Liver (tissue), 9 donors: ENCODE measurements around the gene SEMA4D. TPM values are rescaled to one million over a fixed set of nuclear protein-coding genes. Genes with fewer than 3 reads are reported as not detected.
"Not testable (repeated sequence)": the region's sequence is repeated elsewhere in the genome, so short reads cannot be mapped to it uniquely, and the experiment has no call there.

Source experiments
- DNase-seq: peaks from one replicate; pipeline ENCODE4 v3.0.0-alpha.2; 2017; ENCODE audit warnings: low spot score
- H3K27ac ChIP-seq, 2 donors: one replicate each; pipeline ENCODE4 v1.7.0; 2013; ENCODE audit warnings: inconsistent platforms in 2 of 2, low read length in 2 of 2, control low read depth in 1 of 2, low read depth in 1 of 2, mild to moderate bottlenecking in 1 of 2
- H3K27me3 ChIP-seq, 4 donors: one replicate each; pipeline versions ENCODE4 v1.6.1 to v1.7.0; 2013; ENCODE audit warnings: low read length in 3 of 4, inconsistent platforms in 1 of 4, mild to moderate bottlenecking in 1 of 4, moderate library complexity in 1 of 4; ENCODE audit not compliant: control insufficient read depth in 4 of 4, insufficient read depth in 4 of 4
- H3K36me3 ChIP-seq, 4 donors: one replicate each; pipeline versions ENCODE4 v1.6.1 to v1.7.0; 2013; ENCODE audit warnings: low read length in 3 of 4, mild to moderate bottlenecking in 3 of 4, low read depth in 1 of 4, moderate library complexity in 1 of 4; ENCODE audit not compliant: control insufficient read depth in 4 of 4, insufficient read depth in 3 of 4
- H3K4me1 ChIP-seq, 4 donors: one replicate each; pipeline versions ENCODE4 v1.6.1 to v1.7.0; 2013; ENCODE audit warnings: low read length in 3 of 4, mild to moderate bottlenecking in 3 of 4, moderate library complexity in 1 of 4; ENCODE audit not compliant: control insufficient read depth in 4 of 4, insufficient read depth in 4 of 4
- H3K4me3 ChIP-seq, 3 donors: one replicate each; pipeline versions ENCODE4 v1.6.1 to v1.7.0; 2013; ENCODE audit warnings: low read length in 3 of 3, control low read depth in 1 of 3, low read depth in 1 of 3, mild to moderate bottlenecking in 1 of 3
- H3K9ac ChIP-seq, 2 donors: one replicate each; pipeline ENCODE4 v1.7.0; 2013; ENCODE audit warnings: low read length in 2 of 2, mild to moderate bottlenecking in 2 of 2, moderate library complexity in 2 of 2, control low read depth in 1 of 2, low read depth in 1 of 2
- H3K9me3 ChIP-seq, 4 donors: one replicate each; pipeline versions ENCODE4 v1.6.1 to v1.7.0; 2013; ENCODE audit warnings: low read length in 3 of 4; ENCODE audit not compliant: control insufficient read depth in 4 of 4
- ATF3 ChIP-seq: IDR thresholded peaks from 2 replicates; pipeline ENCODE4 v1.6.1; 2016; ENCODE audit warnings: antibody characterized with exemption
- FOXA1 ChIP-seq: IDR thresholded peaks from 2 replicates; pipeline ENCODE4 v1.6.1; 2016; ENCODE audit warnings: antibody characterized with exemption
- HNF4A ChIP-seq, 2 donors: conservative IDR thresholded peaks; 2 replicates each; pipeline ENCODE4 v1.6.1; 2016; ENCODE audit warnings: antibody characterized with exemption in 2 of 2, mild to moderate bottlenecking in 2 of 2
- RAD21 ChIP-seq, 2 donors: IDR thresholded peaks; 2 replicates each; pipeline ENCODE4 v1.6.1; 2016; ENCODE audit warnings: antibody characterized with exemption in 2 of 2, mild to moderate bottlenecking in 2 of 2
- RXRA ChIP-seq, 2 donors: IDR thresholded peaks; 2 replicates each; pipeline ENCODE4 v1.6.1; 2017 to 2018; ENCODE audit warnings: antibody characterized with exemption in 2 of 2, mild to moderate bottlenecking in 1 of 2
- SP1 ChIP-seq: IDR thresholded peaks from 2 replicates; pipeline ENCODE4 v1.6.1; 2018; ENCODE audit warnings: antibody characterized with exemption, mild to moderate bottlenecking
- TAF1 ChIP-seq: conservative IDR thresholded peaks from 2 replicates; pipeline ENCODE4 v1.6.1; 2016; ENCODE audit warnings: antibody characterized with exemption, mild to moderate bottlenecking
- YY1 ChIP-seq: IDR thresholded peaks from 2 replicates; pipeline ENCODE4 v1.6.1; 2016; ENCODE audit warnings: antibody characterized with exemption, mild to moderate bottlenecking
- ZBTB33 ChIP-seq: IDR thresholded peaks from 2 replicates; pipeline ENCODE4 v1.6.1; 2016; ENCODE audit warnings: antibody characterized with exemption
- WGBS: extraction: QIAGEN DNeasy Blood & Tissue Kit; methylation state at CpG from one replicate; pipeline ENCODE4 v1.1.7; 2013; 5-methylcytosine and 5-hydroxymethylcytosine counted together
- polyA plus RNA-seq, 2 donors: library from polyadenylated mRNA; stranded (reverse) in 1 of 2; unstranded in 1 of 2; fragments of 200-250 nt in 1 of 2; fragments of >200 nt in 1 of 2; fragmentation: Nextera tagmentation in 1 of 2; extraction: Ambion mirVana in 1 of 2; gene quantifications; one replicate each; pipeline versions ENCODE4 v1.2.1 to v1.2.3, GENCODE V29; 2013 to 2015
- total RNA-seq, 2 donors: library from RNA; depleted of rRNA; stranded (reverse); fragments of >200 nt; gene quantifications; one replicate each; pipeline ENCODE4 v1.2.3, GENCODE V29; 2014
- TF ChIP-seq, protein P1 (sequence below): IDR thresholded peaks from 2 replicates; pipeline ENCODE4 v1.6.1; 2016; ENCODE audit warnings: antibody characterized with exemption
- TF ChIP-seq, protein P2 (sequence below): IDR thresholded peaks from 2 replicates; pipeline ENCODE4 v1.6.1; 2016; ENCODE audit warnings: antibody characterized with exemption, mild to moderate bottlenecking
- donor health status: healthy.
- donor health status: healthy.
- donor health status: healthy.
- donor health status: healthy.
- donor health status: healthy.

SEMA4D gene
- total and polyA plus RNA-seq, 4 donors = 1.4 to 12.0 (median 4.1) TPM

DNA sequence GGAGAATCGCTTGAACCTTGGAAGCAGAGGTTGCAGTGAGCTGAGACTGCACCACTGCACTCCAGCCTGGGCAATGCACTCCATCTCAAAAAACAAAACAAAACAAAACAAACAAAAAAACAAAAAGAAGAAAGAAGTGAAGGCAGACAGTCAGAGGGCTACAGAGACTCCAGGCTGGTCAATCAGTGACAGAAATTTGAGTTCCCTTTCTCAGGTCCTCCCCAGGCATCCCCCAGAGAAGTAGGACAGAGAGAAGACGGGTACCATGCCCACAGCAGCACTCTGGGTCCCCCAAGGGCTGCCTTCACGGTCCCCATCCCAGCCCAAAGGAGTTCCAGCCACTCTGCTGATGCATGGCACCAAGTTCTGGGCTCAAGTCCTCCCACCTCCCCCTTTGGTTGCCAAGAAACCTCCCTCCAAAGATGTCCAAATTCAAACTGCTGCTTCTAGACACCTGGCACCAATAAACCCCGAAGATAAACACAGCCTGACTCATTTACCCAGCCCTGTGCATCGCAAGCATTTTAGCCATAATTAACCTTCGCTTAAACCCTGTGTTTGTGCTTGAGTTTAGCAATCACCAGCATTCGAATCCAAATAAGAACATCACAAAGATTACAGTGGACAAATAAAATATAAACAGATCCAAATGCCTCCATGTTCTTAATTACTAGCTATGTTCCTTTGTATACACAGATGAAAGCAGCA lies 24.0 kb downstream of the SEMA4D start:
- no peaks in the 10 kb centered on the region for H3K9me3 ChIP-seq
- 77% methylated on average over 7 of the region's 7 CpGs for WGBS
- no peak overlapping the region for H3K27ac ChIP-seq
- H3K4me1 ChIP-seq = peaks cover 0 to 6% (median 6%) of the 10 kb centered on the region in 4 donors
- no peak for DNase-seq
- no peak for TF ChIP-seq TAF1
- TF ChIP-seq YY1 = no peak
- TF ChIP-seq, protein P1, sequence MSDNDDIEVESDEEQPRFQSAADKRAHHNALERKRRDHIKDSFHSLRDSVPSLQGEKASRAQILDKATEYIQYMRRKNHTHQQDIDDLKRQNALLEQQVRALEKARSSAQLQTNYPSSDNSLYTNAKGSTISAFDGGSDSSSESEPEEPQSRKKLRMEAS = no peak
- TF ChIP-seq HNF4A (conservative IDR thresholded peaks at IDR 0.05) = no peak
- TF ChIP-seq RXRA (IDR thresholded peaks at IDR 0.05) = peak in 1 of 2 donors; percentile 24
- TF ChIP-seq SP1 = no peak
- TF ChIP-seq, protein P2, sequence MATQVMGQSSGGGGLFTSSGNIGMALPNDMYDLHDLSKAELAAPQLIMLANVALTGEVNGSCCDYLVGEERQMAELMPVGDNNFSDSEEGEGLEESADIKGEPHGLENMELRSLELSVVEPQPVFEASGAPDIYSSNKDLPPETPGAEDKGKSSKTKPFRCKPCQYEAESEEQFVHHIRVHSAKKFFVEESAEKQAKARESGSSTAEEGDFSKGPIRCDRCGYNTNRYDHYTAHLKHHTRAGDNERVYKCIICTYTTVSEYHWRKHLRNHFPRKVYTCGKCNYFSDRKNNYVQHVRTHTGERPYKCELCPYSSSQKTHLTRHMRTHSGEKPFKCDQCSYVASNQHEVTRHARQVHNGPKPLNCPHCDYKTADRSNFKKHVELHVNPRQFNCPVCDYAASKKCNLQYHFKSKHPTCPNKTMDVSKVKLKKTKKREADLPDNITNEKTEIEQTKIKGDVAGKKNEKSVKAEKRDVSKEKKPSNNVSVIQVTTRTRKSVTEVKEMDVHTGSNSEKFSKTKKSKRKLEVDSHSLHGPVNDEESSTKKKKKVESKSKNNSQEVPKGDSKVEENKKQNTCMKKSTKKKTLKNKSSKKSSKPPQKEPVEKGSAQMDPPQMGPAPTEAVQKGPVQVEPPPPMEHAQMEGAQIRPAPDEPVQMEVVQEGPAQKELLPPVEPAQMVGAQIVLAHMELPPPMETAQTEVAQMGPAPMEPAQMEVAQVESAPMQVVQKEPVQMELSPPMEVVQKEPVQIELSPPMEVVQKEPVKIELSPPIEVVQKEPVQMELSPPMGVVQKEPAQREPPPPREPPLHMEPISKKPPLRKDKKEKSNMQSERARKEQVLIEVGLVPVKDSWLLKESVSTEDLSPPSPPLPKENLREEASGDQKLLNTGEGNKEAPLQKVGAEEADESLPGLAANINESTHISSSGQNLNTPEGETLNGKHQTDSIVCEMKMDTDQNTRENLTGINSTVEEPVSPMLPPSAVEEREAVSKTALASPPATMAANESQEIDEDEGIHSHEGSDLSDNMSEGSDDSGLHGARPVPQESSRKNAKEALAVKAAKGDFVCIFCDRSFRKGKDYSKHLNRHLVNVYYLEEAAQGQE = no peak
- no peak for TF ChIP-seq ATF3
- no peak overlapping the region for H3K4me3 ChIP-seq
- no peak overlapping the region for H3K9ac ChIP-seq
- no peaks in the 10 kb centered on the region for H3K27me3 ChIP-seq
- H3K36me3 ChIP-seq = no peaks in the 10 kb centered on the region

GRCh38 chr9:89471796-89472320 lies 26.1 kb downstream of the SEMA4D start:
- H3K9me3 ChIP-seq, H3K27ac ChIP-seq, H3K9ac ChIP-seq, DNase-seq, H3K36me3 ChIP-seq, H3K27me3 ChIP-seq, H3K4me1 ChIP-seq, H3K4me3 ChIP-seq: not testable (repeated sequence)
- 95% methylated on average over 6 of the region's 6 CpGs for WGBS

GRCh38 chr9:89471390-89471789 lies 26.5 kb downstream of the SEMA4D start:
- H3K4me3 ChIP-seq = no peak overlapping the region
- no peak overlapping the region for H3K9ac ChIP-seq
- H3K27ac ChIP-seq = no peak overlapping the region
- no peak for DNase-seq
- no peaks in the 10 kb centered on the region for H3K4me1 ChIP-seq
- H3K36me3 ChIP-seq = no peaks in the 10 kb centered on the region
- 84% methylated on average over 3 of the region's 3 CpGs for WGBS
- no peaks in the 10 kb centered on the region for H3K9me3 ChIP-seq
- TF ChIP-seq RAD21 (IDR thresholded peaks at IDR 0.05) = no peak
- no peak for TF ChIP-seq RXRA (IDR thresholded peaks at IDR 0.05)
- no peak for TF ChIP-seq ATF3
- TF ChIP-seq SP1 = no peak
- TF ChIP-seq ZBTB33 = no peak
- TF ChIP-seq FOXA1 = no peak
- TF ChIP-seq YY1 = no peak
- no peak for TF ChIP-seq HNF4A (conservative IDR thresholded peaks at IDR 0.05)
- H3K27me3 ChIP-seq = no peaks in the 10 kb centered on the region
